Measurements from ENCODE around the gene PCBD1.

The PCBD1 gene

DNA sequence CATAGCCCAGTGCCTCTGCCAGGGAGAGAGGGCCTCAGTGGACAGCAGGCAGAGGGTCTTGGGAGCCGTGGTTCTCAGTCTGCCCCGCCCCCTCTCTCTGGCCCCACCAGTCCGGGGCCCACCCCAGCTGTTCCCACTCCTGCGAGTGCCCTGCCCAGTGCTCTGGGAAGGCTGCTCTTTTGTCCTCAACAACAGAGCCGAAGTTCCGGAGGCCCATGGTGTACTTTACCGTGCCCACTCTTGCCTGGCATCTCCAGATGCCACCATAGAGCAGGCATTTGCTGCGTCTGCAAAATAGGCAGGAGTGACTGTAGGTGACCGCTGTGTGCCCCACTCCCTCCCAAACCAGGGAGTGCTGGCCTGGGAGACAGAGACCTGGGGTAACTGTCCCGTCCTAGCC, 29.3 kb upstream of the PCBD1 start:
- H3K4me3 ChIP-seq (ENCODE audit: low read depth in 1 of 2, low read length in 2 of 2), result no peak overlapping the region
- no peak overlapping the region for H3K9ac ChIP-seq (ENCODE audit: low read depth in 1 of 2, low read length in 2 of 2)
- no peaks in the 10 kb centered on the region for H3K36me3 ChIP-seq (ENCODE audit: control insufficient read depth in 1 of 2, insufficient read depth in 2 of 2, low read length in 2 of 2)
- H3K27me3 ChIP-seq (ENCODE audit: control insufficient read depth in 1 of 2, insufficient read depth in 2 of 2, low read length in 2 of 2), result peaks cover 4 to 17% of the 10 kb centered on the region in 2 donors
- H3K9me3 ChIP-seq (ENCODE audit: control insufficient read depth in 1 of 2, low read length in 2 of 2), result no peaks in the 10 kb centered on the region
- H3K27ac ChIP-seq (ENCODE audit: low read depth, low read length), result no peak overlapping the region
- peaks cover 0 to 3% of the 10 kb centered on the region in 2 donors for H3K4me1 ChIP-seq (ENCODE audit: control insufficient read depth in 1 of 2, insufficient read depth in 2 of 2, low read length in 2 of 2)

- Histone ChIP-seq H3K9me3 (ENCODE audit: control insufficient read depth in 1 of 2, low read length in 2 of 2) (no peaks in the 10 kb centered on the region), H3K4me1 (ENCODE audit: control insufficient read depth in 1 of 2, insufficient read depth in 2 of 2, low read length in 2 of 2) (peaks cover 0 to 3% of the 10 kb centered on the region in 2 donors), H3K36me3 (ENCODE audit: control insufficient read depth in 1 of 2, insufficient read depth in 2 of 2, low read length in 2 of 2) (no peaks in the 10 kb centered on the region), H3K27me3 (ENCODE audit: control insufficient read depth in 1 of 2, insufficient read depth in 2 of 2, low read length in 2 of 2) (peaks cover 4 to 17% of the 10 kb centered on the region in 2 donors), H3K27ac (ENCODE audit: low read depth, low read length) (no peak overlapping the region), H3K4me3 (ENCODE audit: low read depth in 1 of 2, low read length in 2 of 2) (no peak overlapping the region), H3K9ac (ENCODE audit: low read depth in 1 of 2, low read length in 2 of 2) (no peak overlapping the region)
Measured at GRCh38 chr10:70917226-70917625, 28.9 kb upstream of the PCBD1 start.

- no peak overlapping the region for H3K9ac ChIP-seq (ENCODE audit: low read depth in 1 of 2, low read length in 2 of 2)
- H3K4me1 ChIP-seq (ENCODE audit: control insufficient read depth in 1 of 2, insufficient read depth in 2 of 2, low read length in 2 of 2), result peaks cover 0 to 3% of the 10 kb centered on the region in 2 donors
- H3K36me3 ChIP-seq (ENCODE audit: control insufficient read depth in 1 of 2, insufficient read depth in 2 of 2, low read length in 2 of 2), result no peaks in the 10 kb centered on the region
- no peak overlapping the region for H3K27ac ChIP-seq (ENCODE audit: low read depth, low read length)
- no peaks in the 10 kb centered on the region for H3K9me3 ChIP-seq (ENCODE audit: control insufficient read depth in 1 of 2, low read length in 2 of 2)
- H3K27me3 ChIP-seq (ENCODE audit: control insufficient read depth in 1 of 2, insufficient read depth in 2 of 2, low read length in 2 of 2), result peaks cover 4 to 17% of the 10 kb centered on the region in 2 donors
- H3K4me3 ChIP-seq (ENCODE audit: low read depth in 1 of 2, low read length in 2 of 2), result no peak overlapping the region
Measured at GRCh38 chr10:70916241-70916640, 27.9 kb upstream of the PCBD1 start.

GRCh38 chr10:70915806-70916205, 27.4 kb upstream of the PCBD1 start:
- H3K9ac ChIP-seq (ENCODE audit: low read depth in 1 of 2, low read length in 2 of 2), result no peak overlapping the region
- no peaks in the 10 kb centered on the region for H3K9me3 ChIP-seq (ENCODE audit: control insufficient read depth in 1 of 2, low read length in 2 of 2)
- no peak overlapping the region for H3K27ac ChIP-seq (ENCODE audit: low read depth, low read length)
- H3K4me3 ChIP-seq (ENCODE audit: low read depth in 1 of 2, low read length in 2 of 2), result no peak overlapping the region
- H3K4me1 ChIP-seq (ENCODE audit: control insufficient read depth in 1 of 2, insufficient read depth in 2 of 2, low read length in 2 of 2), result peaks cover 0 to 3% of the 10 kb centered on the region in 2 donors
- peaks cover 4 to 17% of the 10 kb centered on the region in 2 donors for H3K27me3 ChIP-seq (ENCODE audit: control insufficient read depth in 1 of 2, insufficient read depth in 2 of 2, low read length in 2 of 2)
- H3K36me3 ChIP-seq (ENCODE audit: control insufficient read depth in 1 of 2, insufficient read depth in 2 of 2, low read length in 2 of 2), result no peaks in the 10 kb centered on the region

GRCh38 chr10:70915206-70915605, 26.8 kb upstream of the PCBD1 start:
- H3K27me3 ChIP-seq (ENCODE audit: control insufficient read depth in 1 of 2, insufficient read depth in 2 of 2, low read length in 2 of 2), result peaks cover 4 to 17% of the 10 kb centered on the region in 2 donors
- H3K9ac ChIP-seq (ENCODE audit: low read depth in 1 of 2, low read length in 2 of 2), result no peak overlapping the region

GRCh38 chr10:70914316-70914864, 26.0 kb upstream of the PCBD1 start:
- Histone ChIP-seq H3K9me3 (ENCODE audit: control insufficient read depth in 1 of 2, low read length in 2 of 2) (no peaks in the 10 kb centered on the region), H3K27me3 (ENCODE audit: control insufficient read depth in 1 of 2, insufficient read depth in 2 of 2, low read length in 2 of 2) (peaks cover 4 to 17% of the 10 kb centered on the region in 2 donors), H3K36me3 (ENCODE audit: control insufficient read depth in 1 of 2, insufficient read depth in 2 of 2, low read length in 2 of 2) (no peaks in the 10 kb centered on the region), H3K4me3 (ENCODE audit: low read depth in 1 of 2, low read length in 2 of 2) (no peak overlapping the region), H3K27ac (ENCODE audit: low read depth, low read length) (no peak overlapping the region), H3K4me1 (ENCODE audit: control insufficient read depth in 1 of 2, insufficient read depth in 2 of 2, low read length in 2 of 2) (no peaks in the 10 kb centered on the region), H3K9ac (ENCODE audit: low read depth in 1 of 2, low read length in 2 of 2) (no peak overlapping the region)

More at GRCh38 chr10:70915206-70915605, 26.8 kb upstream of the PCBD1 start:
- Histone ChIP-seq H3K27ac (ENCODE audit: low read depth, low read length) (no peak overlapping the region), H3K4me3 (ENCODE audit: low read depth in 1 of 2, low read length in 2 of 2) (no peak overlapping the region), H3K36me3 (ENCODE audit: control insufficient read depth in 1 of 2, insufficient read depth in 2 of 2, low read length in 2 of 2) (no peaks in the 10 kb centered on the region), H3K9me3 (ENCODE audit: control insufficient read depth in 1 of 2, low read length in 2 of 2) (no peaks in the 10 kb centered on the region), H3K4me1 (ENCODE audit: control insufficient read depth in 1 of 2, insufficient read depth in 2 of 2, low read length in 2 of 2) (no peaks in the 10 kb centered on the region)

DNA sequence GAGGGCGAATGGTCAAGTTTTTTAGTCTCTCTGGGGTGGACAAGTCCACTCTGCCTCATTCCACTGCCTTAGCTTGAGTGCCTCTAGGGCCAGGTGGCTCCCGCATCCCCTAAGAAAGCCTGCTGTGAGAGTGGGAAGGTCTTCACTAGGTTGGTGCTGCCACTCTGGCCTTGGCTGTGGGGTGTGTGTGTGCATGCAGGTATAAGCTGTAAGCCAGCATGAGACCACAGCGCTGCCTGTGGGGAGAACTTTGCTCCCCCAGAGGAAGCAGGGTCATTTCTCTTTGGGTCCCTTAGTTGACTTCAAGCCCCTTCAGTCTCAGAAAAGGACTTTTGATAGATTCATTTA, 25.5 kb upstream of the PCBD1 start:
- Histone ChIP-seq H3K9ac (ENCODE audit: low read depth in 1 of 2, low read length in 2 of 2) (no peak overlapping the region), H3K27ac (ENCODE audit: low read depth, low read length) (no peak overlapping the region), H3K4me1 (ENCODE audit: control insufficient read depth in 1 of 2, insufficient read depth in 2 of 2, low read length in 2 of 2) (no peaks in the 10 kb centered on the region), H3K9me3 (ENCODE audit: control insufficient read depth in 1 of 2, low read length in 2 of 2) (no peaks in the 10 kb centered on the region), H3K36me3 (ENCODE audit: control insufficient read depth in 1 of 2, insufficient read depth in 2 of 2, low read length in 2 of 2) (no peaks in the 10 kb centered on the region), H3K4me3 (ENCODE audit: low read depth in 1 of 2, low read length in 2 of 2) (no peak overlapping the region), H3K27me3 (ENCODE audit: control insufficient read depth in 1 of 2, insufficient read depth in 2 of 2, low read length in 2 of 2) (peaks cover under 1 to 15% of the 10 kb centered on the region in 2 donors)

DNA sequence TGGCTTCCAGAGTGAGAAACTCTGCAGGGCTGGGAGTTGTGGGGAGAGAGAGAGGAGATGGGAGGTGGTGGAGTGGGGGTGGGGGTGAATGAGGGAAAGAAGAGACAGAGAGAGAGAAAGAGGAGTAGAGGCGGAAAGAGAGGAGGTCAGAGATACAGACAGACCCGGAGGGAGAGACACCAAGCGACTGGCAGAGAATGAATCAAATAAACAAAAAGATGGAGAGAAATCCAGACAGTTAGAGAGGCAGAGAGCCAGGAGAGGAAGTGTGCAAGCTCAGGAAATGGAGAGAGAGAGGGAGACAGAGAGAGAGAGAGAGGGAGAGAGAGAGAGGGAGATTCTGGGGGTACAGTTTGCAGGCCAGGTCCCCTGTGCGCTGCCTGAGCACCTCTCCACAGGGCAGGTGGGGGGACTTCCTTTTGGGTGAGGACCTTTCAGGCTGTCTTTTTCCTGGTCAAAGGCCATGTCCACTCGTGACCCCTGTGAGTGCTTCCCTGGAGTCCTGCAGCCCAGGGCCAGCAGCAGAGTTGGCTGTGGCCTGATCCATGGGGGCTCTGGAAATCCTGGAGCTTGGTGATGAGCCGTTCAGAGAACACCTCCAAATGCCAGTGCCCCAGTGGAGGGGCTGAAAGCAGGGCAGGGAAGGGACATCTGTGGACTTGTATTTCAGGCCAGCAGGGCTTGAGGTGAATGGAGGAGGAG, 25.0 kb upstream of the PCBD1 start:
- H3K4me3 ChIP-seq (ENCODE audit: low read depth in 1 of 2, low read length in 2 of 2), result no peak overlapping the region
- H3K9ac ChIP-seq (ENCODE audit: low read depth in 1 of 2, low read length in 2 of 2), result no peak overlapping the region
- no peaks in the 10 kb centered on the region for H3K36me3 ChIP-seq (ENCODE audit: control insufficient read depth in 1 of 2, insufficient read depth in 2 of 2, low read length in 2 of 2)
- no peaks in the 10 kb centered on the region for H3K4me1 ChIP-seq (ENCODE audit: control insufficient read depth in 1 of 2, insufficient read depth in 2 of 2, low read length in 2 of 2)
- H3K27ac ChIP-seq (ENCODE audit: low read depth, low read length), result no peak overlapping the region
- peaks cover 0 to 13% of the 10 kb centered on the region in 2 donors for H3K27me3 ChIP-seq (ENCODE audit: control insufficient read depth in 1 of 2, insufficient read depth in 2 of 2, low read length in 2 of 2)
- H3K9me3 ChIP-seq (ENCODE audit: control insufficient read depth in 1 of 2, low read length in 2 of 2), result no peaks in the 10 kb centered on the region

DNA sequence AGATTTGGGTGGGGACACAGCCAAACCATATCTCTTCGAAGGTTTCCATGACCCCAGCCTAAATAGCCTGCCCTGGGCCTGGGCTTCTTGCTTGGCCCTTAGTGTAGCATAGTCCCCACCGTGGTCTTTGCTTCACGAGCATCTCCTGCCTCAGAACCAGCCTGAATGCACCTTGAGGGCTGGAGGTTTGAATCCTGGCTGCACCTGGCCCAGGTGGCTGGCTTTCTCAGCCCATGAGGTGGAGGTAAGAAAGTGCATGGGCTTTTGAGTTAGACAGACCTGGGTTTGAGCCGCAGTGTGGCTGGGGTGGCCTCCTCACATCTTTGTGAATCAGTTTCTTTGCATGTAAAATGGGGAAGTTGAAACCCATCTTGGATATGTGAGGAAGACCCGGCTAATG, 24.2 kb upstream of the PCBD1 start:
- H3K9me3 ChIP-seq (ENCODE audit: control insufficient read depth in 1 of 2, low read length in 2 of 2), result no peaks in the 10 kb centered on the region
- H3K27ac ChIP-seq (ENCODE audit: low read depth, low read length), result no peak overlapping the region
- no peaks in the 10 kb centered on the region for H3K36me3 ChIP-seq (ENCODE audit: control insufficient read depth in 1 of 2, insufficient read depth in 2 of 2, low read length in 2 of 2)
- peaks cover 0 to 9% of the 10 kb centered on the region in 2 donors for H3K27me3 ChIP-seq (ENCODE audit: control insufficient read depth in 1 of 2, insufficient read depth in 2 of 2, low read length in 2 of 2)
- no peak overlapping the region for H3K9ac ChIP-seq (ENCODE audit: low read depth in 1 of 2, low read length in 2 of 2)
- no peak overlapping the region for H3K4me3 ChIP-seq (ENCODE audit: low read depth in 1 of 2, low read length in 2 of 2)
- peaks cover under 1 to 4% of the 10 kb centered on the region in 2 donors for H3K4me1 ChIP-seq (ENCODE audit: control insufficient read depth in 1 of 2, insufficient read depth in 2 of 2, low read length in 2 of 2)

DNA sequence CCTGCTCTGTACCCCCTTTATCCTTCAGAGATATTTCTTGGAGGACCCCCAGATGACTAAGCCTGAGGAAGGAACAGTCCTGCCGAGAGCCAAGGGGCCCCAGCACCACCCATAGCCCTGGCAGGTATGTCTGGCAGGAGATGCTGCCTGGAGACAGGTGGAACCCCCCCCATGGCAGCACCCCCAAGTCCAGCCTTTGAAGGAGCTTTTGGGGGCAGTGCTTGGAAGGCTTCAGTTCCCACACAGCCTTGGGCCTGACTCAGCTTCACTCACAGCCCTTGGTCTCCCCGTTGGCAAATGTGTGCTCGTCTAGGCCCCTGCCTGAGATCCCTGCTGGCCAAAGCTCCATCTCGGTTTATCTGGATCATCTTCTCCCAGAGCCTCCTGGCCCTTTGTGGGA, 23.0 kb upstream of the PCBD1 start:
- H3K36me3 ChIP-seq (ENCODE audit: control insufficient read depth in 1 of 2, insufficient read depth in 2 of 2, low read length in 2 of 2), result no peaks in the 10 kb centered on the region
- no peak overlapping the region for H3K9ac ChIP-seq (ENCODE audit: low read depth in 1 of 2, low read length in 2 of 2)
- peaks cover 10 to 12% of the 10 kb centered on the region in 2 donors for H3K4me1 ChIP-seq (ENCODE audit: control insufficient read depth in 1 of 2, insufficient read depth in 2 of 2, low read length in 2 of 2)
- no peak overlapping the region for H3K27ac ChIP-seq (ENCODE audit: low read depth, low read length)
- H3K27me3 ChIP-seq (ENCODE audit: control insufficient read depth in 1 of 2, insufficient read depth in 2 of 2, low read length in 2 of 2), result peaks cover 0 to 3% of the 10 kb centered on the region in 2 donors
- no peaks in the 10 kb centered on the region for H3K9me3 ChIP-seq (ENCODE audit: control insufficient read depth in 1 of 2, low read length in 2 of 2)
- H3K4me3 ChIP-seq (ENCODE audit: low read depth in 1 of 2, low read length in 2 of 2), result no peak overlapping the region

Measured in duodenal mucosa (tissue), 2 donors.